ENCODE results near the gene CNTN5. TPM values are rescaled to one million over a fixed set of nuclear protein-coding genes. Genes with fewer than 3 reads are reported as not detected.

Gene CNTN5
- polyA plus RNA-seq, 1 donor (not counting 4 experiments of a cell fraction or from before 2014, with no cell fraction given): not detected

GRCh38 chr11:99349151-99349673, 328.5 kb downstream of the CNTN5 start:
- H3K9ac ChIP-seq (ENCODE audit: control insufficient read depth, extremely low read depth, insufficient read depth, low read length): no peak overlapping the region
- TF ChIP-seq EZH2 (IDR thresholded peaks at IDR 0.05; ENCODE audit: low read length): no peak
- TF ChIP-seq CTCF (optimal IDR thresholded peaks at IDR 0.05 in 1 of 3, IDR thresholded peaks at IDR 0.05 in 1 of 3, conservative IDR thresholded peaks at IDR 0.05 in 1 of 3; ENCODE audit: extremely low read depth in 1 of 3, insufficient read depth in 2 of 3, low read length in 3 of 3): no peak
- H3K27ac ChIP-seq (ENCODE audit: control insufficient read depth, insufficient read depth, low read length): no peak overlapping the region
- FAIRE-seq (no peak), DNase-seq (ENCODE audit: low read depth, low spot score) (no peak)
- no peaks in the 10 kb centered on the region for H3K4me1 ChIP-seq (ENCODE audit: control insufficient read depth, extremely low read depth, insufficient read depth, low read length)
- H3K4me2 ChIP-seq (ENCODE audit: control insufficient read depth, extremely low read depth, insufficient read depth, low read depth, low read length): no peak overlapping the region
- H3K9me1 ChIP-seq (ENCODE audit: control insufficient read depth, extremely low read depth, insufficient read depth, low read length): no peaks in the 10 kb centered on the region
- H2AFZ ChIP-seq (ENCODE audit: control insufficient read depth, low read length): no peak overlapping the region
- no peaks in the 10 kb centered on the region for H3K36me3 ChIP-seq (ENCODE audit: control insufficient read depth in 2 of 2, extremely low read depth in 1 of 2, insufficient read depth in 2 of 2, low read length in 2 of 2)
- no peaks in the 10 kb centered on the region for H4K20me1 ChIP-seq (ENCODE audit: control insufficient read depth, extremely low read depth, insufficient read depth, low read length)
- H3K9me3 ChIP-seq (ENCODE audit: control insufficient read depth, low read depth, low read length): no peaks in the 10 kb centered on the region
- dilution Hi-C loops (cut with MboI; ENCODE audit: extremely low pct_ligation_motif_present, low sequenced_read_pairs): no loop called here
- H3K79me2 ChIP-seq (ENCODE audit: control insufficient read depth, insufficient read depth, low read length): no peaks in the 10 kb centered on the region
- H3K4me3 ChIP-seq (ENCODE audit: control insufficient read depth in 2 of 3, extremely low read depth in 1 of 3, insufficient read depth in 2 of 3, low read depth in 1 of 3, low read length in 3 of 3): no peak overlapping the region
- no peaks in the 10 kb centered on the region for H3K27me3 ChIP-seq (ENCODE audit: control insufficient read depth, extremely low read depth, insufficient read depth, low read length)

GRCh38 chr11:99351624-99352023, 330.9 kb downstream of the CNTN5 start:
- no peak overlapping the region for H3K27ac ChIP-seq (ENCODE audit: control insufficient read depth, insufficient read depth, low read length)
- no peaks in the 10 kb centered on the region for H3K9me3 ChIP-seq (ENCODE audit: control insufficient read depth, low read depth, low read length)
- FAIRE-seq (no peak), DNase-seq (ENCODE audit: low read depth, low spot score) (no peak)
- dilution Hi-C loops (cut with MboI; ENCODE audit: extremely low pct_ligation_motif_present, low sequenced_read_pairs): no loop called here
- H3K79me2 ChIP-seq (ENCODE audit: control insufficient read depth, insufficient read depth, low read length): no peaks in the 10 kb centered on the region
- H3K4me2 ChIP-seq (ENCODE audit: control insufficient read depth, extremely low read depth, insufficient read depth, low read depth, low read length): no peak overlapping the region
- no peak for TF ChIP-seq EZH2 (IDR thresholded peaks at IDR 0.05; ENCODE audit: low read length)
- TF ChIP-seq CTCF (optimal IDR thresholded peaks at IDR 0.05 in 1 of 3, IDR thresholded peaks at IDR 0.05 in 1 of 3, conservative IDR thresholded peaks at IDR 0.05 in 1 of 3; ENCODE audit: extremely low read depth in 1 of 3, insufficient read depth in 2 of 3, low read length in 3 of 3): no peak
- no peaks in the 10 kb centered on the region for H3K9me1 ChIP-seq (ENCODE audit: control insufficient read depth, extremely low read depth, insufficient read depth, low read length)
- H3K9ac ChIP-seq (ENCODE audit: control insufficient read depth, extremely low read depth, insufficient read depth, low read length): no peak overlapping the region
- H3K27me3 ChIP-seq (ENCODE audit: control insufficient read depth, extremely low read depth, insufficient read depth, low read length): no peaks in the 10 kb centered on the region
- no peaks in the 10 kb centered on the region for H3K36me3 ChIP-seq (ENCODE audit: control insufficient read depth in 2 of 2, extremely low read depth in 1 of 2, insufficient read depth in 2 of 2, low read length in 2 of 2)
- no peak overlapping the region for H2AFZ ChIP-seq (ENCODE audit: control insufficient read depth, low read length)
- no peaks in the 10 kb centered on the region for H4K20me1 ChIP-seq (ENCODE audit: control insufficient read depth, extremely low read depth, insufficient read depth, low read length)
- H3K4me3 ChIP-seq (ENCODE audit: control insufficient read depth in 2 of 3, extremely low read depth in 1 of 3, insufficient read depth in 2 of 3, low read depth in 1 of 3, low read length in 3 of 3): no peak overlapping the region
- no peaks in the 10 kb centered on the region for H3K4me1 ChIP-seq (ENCODE audit: control insufficient read depth, extremely low read depth, insufficient read depth, low read length)
